ENCODE data around the gene CT45A2.
"Not testable (repeated sequence)": the region's sequence is repeated elsewhere in the genome, so short reads cannot be mapped to it uniquely, and the experiment has no call there.

The CT45A2 gene, protein sequence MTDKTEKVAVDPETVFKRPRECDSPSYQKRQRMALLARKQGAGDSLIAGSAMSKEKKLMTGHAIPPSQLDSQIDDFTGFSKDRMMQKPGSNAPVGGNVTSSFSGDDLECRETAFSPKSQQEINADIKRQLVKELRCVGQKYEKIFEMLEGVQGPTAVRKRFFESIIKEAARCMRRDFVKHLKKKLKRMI

DNA sequence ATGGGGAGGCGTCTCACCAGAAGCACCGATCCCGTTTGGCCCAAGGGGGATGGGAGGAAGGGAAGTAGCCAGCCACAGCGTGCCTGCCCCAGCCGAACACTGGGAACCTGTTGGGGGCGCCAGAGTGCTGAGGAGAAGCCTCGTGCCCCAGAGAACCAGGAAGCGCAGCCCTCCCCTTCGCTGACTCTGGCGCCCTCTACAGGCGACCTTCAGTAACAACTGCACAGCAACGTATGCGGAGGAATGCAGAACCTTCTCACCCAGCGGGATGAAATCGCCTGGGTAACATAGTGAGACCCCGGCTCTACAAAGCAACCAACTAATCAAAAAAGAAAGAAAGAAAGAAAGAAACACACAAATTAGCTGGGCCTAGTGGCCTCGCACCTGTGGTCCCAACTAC, at the start of gene CT45A2:
CT45A2 (minus strand) TSS at position 101 of the 400 bp plus-strand sequence. CDS start 3,747 bp downstream, outside the sequence.
- not testable (repeated sequence) for H3K27ac ChIP-seq

DNA sequence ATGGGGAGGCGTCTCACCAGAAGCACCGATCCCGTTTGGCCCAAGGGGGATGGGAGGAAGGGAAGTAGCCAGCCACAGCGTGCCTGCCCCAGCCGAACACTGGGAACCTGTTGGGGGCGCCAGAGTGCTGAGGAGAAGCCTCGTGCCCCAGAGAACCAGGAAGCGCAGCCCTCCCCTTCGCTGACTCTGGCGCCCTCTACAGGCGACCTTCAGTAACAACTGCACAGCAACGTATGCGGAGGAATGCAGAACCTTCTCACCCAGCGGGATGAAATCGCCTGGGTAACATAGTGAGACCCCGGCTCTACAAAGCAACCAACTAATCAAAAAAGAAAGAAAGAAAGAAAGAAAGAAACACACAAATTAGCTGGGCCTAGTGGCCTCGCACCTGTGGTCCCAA, 34.6 kb upstream of the CT45A2 start, which contains the start of gene CT45A8:
CT45A8 (minus strand) TSS at position 101 of the 400 bp plus-strand sequence. CDS start 3,755 bp downstream, outside the sequence.
- not testable (repeated sequence) for H3K27ac ChIP-seq

DNA sequence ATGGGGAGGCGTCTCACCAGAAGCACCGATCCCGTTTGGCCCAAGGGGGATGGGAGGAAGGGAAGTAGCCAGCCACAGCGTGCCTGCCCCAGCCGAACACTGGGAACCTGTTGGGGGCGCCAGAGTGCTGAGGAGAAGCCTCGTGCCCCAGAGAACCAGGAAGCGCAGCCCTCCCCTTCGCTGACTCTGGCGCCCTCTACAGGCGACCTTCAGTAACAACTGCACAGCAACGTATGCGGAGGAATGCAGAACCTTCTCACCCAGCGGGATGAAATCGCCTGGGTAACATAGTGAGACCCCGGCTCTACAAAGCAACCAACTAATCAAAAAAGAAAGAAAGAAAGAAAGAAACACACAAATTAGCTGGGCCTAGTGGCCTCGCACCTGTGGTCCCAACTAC, 17.4 kb upstream of the CT45A2 start, which contains the start of gene CT45A7:
CT45A7 (minus strand) TSS at position 101 of the 400 bp plus-strand sequence. CDS start 3,747 bp downstream, outside the sequence.
- H3K27ac ChIP-seq, result not testable (repeated sequence)

DNA sequence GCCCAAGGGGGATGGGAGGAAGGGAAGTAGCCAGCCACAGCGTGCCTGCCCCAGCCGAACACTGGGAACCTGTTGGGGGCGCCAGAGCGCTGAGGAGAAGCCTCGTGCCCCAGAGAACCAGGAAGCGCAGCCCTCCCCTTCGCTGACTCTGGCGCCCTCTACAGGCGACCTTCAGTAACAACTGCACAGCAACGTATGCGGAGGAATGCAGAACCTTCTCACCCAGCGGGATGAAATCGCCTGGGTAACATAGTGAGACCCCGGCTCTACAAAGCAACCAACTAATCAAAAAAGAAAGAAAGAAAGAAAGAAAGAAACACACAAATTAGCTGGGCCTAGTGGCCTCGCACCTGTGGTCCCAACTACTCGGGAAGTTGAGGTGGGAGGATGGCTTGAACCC, 17.1 kb downstream of the CT45A2 start, which contains the start of gene CT45A6:
CT45A6 (minus strand) TSS at position 101 of the 400 bp plus-strand sequence. CDS start 3,794 bp downstream, outside the sequence.
- H3K27ac ChIP-seq, result not testable (repeated sequence)

DNA sequence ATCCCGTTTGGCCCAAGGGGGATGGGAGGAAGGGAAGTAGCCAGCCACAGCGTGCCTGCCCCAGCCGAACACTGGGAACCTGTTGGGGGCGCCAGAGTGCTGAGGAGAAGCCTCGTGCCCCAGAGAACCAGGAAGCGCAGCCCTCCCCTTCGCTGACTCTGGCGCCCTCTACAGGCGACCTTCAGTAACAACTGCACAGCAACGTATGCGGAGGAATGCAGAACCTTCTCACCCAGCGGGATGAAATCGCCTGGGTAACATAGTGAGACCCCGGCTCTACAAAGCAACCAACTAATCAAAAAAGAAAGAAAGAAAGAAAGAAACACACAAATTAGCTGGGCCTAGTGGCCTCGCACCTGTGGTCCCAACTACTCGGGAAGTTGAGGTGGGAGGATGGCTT, 34.4 kb downstream of the CT45A2 start, which contains the start of gene CT45A5:
CT45A5 (minus strand) TSS at position 101 of the 400 bp plus-strand sequence. CDS start 3,774 bp downstream, outside the sequence.
- H3K27ac ChIP-seq, result not testable (repeated sequence)

DNA sequence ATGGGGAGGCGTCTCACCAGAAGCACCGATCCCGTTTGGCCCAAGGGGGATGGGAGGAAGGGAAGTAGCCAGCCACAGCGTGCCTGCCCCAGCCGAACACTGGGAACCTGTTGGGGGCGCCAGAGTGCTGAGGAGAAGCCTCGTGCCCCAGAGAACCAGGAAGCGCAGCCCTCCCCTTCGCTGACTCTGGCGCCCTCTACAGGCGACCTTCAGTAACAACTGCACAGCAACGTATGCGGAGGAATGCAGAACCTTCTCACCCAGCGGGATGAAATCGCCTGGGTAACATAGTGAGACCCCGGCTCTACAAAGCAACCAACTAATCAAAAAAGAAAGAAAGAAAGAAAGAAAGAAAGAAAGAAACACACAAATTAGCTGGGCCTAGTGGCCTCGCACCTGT, 51.7 kb downstream of the CT45A2 start, which contains the start of gene CT45A3:
CT45A3 (minus strand) TSS at position 101 of the 400 bp plus-strand sequence. CDS start 3,747 bp downstream, outside the sequence.
- not testable (repeated sequence) for H3K27ac ChIP-seq

Measured in 22Rv1 (cell line).